NCI-H146 (cell line): ENCODE measurements around the gene CRKL.

Experiments
- DNase-seq: peaks from one replicate; lab custom pipeline; 2025; lab: John Stamatoyannopoulos, UW

CRKL gene

DNA sequence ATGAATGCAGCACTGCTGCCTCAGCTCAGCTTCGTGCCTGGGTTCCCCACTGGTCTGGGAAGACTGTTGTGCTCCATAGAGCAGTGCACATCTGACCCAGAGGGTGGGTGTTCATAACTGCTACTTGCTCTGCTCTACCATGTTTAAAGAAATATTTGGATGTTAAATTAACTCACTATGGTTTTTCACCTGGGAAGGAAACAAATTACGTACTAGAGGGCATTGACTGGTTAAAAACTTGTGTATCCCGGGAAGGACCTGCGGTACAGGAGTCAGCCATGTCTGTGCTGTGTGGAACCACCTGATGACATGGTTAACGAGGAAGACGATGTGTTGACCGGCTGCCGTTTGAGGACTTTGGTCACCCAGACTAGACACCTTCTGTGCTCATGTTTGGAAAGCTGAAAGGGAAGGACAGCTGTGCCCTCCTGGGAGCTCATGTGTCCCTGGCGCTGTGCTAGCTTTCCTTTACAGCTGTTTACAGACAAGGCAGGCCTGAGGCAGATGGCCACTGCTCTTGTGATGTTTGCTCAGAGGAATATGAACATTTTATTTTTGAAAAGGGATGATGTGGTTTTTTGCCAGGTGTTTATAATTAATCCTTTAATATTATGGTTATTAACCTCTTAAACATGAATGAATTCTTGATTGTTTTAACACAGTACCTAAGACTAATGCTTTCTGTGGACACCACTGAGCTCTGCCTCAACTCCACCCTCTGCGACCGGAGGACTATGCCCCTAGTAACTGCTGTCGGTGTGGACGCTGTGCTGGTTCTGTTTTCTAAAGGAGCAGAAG lies 35.5 kb downstream of the CRKL start:
- DNase-seq: peak; percentile 64

DNA sequence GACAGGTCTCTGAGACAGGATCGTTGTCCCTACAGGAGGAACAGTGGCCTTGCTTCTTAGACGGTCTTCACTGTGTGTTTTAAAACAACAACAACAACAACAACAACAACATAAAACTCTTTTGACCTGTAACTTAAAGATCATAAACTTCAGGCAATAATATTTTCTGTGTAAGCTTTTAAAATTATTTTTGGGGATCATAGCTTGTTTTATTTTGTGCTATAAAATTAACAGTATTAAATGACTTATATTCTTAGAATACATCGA lies 36.1 kb downstream of the CRKL start:
- no peak for DNase-seq

DNA sequence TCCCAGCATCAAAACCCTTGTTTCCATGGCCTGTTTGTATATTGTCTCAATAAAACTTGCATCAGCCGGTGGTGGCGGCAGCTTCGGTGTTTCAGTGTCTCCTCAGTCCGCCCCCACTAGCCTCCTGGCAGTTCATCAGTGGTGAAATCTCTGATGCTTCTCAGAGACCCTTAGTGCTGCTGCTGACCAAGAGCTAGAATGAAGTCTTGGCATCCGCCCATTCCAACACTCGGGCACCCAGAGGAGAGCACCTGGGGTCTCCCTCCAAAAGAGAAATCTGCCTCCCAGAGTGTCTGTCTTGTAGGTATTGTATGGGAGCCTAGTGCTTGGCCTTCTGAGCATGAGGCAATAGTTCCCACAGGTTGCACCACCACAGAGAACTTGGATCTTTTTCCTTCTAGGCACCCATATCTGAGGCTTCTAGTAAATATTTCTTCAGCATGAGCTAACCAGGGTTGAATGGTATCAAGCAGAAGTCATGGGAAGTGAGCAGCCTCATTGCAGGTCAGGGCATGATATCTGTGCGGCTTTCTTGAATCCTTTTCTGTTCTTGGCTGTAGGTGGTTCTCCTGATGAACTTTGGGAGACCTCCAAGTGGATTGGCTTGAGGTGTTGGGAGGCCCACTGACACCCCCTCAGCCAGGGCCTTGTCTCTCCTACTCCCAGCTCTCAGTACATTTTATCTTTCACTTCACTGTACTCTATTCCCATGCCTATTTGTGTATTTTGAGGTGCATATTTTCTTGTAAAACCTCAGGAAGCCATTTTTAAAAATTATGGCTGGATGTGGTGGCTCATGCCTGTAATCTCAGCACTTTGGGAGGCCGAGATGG lies 36.7 kb downstream of the CRKL start:
- no peak for DNase-seq

DNA sequence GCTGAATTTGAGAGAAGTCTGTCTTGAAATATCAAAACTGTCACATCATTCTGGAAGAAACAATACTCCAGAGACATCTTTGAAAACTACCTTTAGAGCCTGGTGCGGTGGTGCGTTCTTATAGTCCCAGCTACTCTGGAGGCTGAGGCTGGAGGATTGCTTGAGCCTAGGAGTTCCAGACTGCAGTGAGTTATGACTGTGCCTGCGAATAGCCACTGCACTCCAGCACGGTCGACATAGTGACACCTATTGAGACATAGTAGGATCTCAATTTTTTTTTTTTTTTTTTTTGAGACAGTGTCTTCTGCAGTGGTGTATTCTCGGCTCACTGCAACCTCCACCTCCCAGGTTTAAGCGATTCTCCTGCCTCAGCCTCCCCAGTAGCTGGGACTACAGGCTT lies 38.3 kb downstream of the CRKL start:
- DNase-seq: no peak

DNA sequence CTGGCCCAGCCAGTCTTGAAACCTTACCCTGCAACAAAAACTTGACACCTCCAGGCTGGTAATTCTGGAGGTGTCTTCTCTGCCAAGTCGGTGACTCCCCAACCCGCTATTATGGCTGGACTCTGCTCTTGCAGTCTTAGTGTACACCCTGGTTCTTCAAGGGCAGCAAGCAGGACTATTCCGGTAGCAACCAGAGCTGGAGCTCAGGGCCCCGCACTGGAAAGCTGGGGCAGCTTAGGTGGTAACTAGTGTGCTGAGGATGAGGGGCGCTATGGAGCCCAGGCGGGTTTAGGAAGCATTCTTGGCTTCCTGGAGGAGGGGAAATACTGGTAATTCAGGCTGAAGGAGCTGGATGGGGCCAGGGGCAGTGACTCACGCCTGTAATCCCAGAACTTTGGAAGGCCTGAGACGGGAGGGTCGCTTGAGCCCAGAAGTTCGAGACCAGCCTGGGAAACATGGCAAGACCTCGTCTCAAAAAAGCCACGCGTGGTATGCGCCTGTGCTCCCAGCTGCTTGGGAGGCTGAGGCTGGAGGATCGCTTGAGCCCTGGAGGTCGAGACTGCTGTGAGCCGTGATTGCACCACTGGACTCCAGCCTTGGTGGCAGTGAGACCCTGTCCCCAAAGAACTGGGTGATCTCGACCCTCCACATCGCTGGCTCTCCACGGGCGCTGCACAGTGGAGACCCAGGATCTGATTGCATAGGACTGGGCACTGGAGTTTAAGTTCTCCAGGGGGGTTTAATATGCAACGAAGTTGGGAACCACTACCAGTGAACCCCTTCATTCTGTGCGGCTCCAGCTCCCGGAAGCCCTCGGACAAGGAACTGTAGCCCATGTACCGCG lies 39.3 kb downstream of the CRKL start:
- DNase-seq: no peak

DNA sequence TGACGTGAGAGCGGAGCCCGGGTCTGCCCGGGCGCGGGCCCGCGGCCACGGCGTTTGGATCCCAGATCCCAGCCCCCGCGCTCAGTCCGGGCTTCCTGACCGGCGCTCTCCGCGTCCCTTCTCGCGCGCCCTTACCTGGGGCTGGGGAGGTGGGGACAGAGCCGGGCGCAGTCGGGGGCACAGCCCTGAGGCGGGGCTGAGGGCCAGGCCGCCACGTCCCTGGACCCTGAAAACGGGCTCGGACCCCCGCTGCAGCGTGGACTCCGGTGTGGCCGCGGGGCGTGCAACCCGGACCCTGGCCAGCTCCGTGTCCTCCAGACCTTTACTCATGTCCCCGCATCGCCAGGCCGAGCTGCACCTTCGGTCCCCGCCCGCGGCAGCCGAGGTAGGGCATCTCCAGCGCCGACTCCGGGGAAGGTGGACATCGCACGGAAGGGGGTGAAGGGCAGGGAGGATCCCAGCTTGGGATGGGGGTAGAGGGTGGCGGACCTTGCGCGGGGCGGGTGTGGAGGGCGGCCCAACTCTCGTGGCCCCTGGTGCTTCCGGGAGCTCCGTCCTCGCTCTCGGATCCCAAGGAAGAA lies 40.0 kb downstream of the CRKL start:
- DNase-seq: no peak

DNA sequence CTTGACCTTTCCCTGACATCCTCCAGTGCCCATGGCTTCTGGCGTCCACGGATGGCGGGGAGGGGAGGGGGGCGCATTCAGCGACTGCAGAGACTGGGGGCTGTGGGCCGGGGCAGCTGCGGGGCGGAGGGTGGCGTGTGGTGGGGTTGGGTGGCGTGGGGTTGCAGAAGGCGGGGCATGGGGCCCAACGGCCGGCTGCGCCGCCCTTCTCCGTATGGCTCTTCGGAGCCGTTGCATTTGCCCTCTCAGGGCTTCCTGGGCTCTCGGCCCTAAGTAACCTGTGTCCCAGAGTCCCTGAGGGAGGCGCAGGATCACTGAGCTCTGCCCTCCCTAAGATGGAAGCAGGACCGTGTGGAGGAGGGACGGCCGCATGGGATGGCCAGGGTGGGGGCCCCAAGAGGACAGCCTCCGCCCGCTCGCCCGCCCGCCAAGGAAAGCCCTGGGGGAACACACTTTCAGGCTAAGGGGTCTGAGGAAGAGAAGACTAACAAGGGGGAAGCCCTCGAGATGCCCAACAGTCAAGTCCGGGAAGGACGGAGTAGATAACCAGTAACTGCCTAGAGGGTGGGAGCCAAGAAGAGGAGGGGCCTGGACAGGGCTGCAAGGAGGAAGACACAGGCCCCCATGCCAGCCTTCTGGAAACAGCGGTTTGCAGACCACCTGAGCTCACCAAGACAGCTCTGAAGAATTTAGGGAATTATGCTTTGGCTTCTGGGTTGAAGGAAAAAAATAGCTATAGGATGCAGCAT lies 40.6 kb downstream of the CRKL start:
- DNase-seq: no peak

DNA sequence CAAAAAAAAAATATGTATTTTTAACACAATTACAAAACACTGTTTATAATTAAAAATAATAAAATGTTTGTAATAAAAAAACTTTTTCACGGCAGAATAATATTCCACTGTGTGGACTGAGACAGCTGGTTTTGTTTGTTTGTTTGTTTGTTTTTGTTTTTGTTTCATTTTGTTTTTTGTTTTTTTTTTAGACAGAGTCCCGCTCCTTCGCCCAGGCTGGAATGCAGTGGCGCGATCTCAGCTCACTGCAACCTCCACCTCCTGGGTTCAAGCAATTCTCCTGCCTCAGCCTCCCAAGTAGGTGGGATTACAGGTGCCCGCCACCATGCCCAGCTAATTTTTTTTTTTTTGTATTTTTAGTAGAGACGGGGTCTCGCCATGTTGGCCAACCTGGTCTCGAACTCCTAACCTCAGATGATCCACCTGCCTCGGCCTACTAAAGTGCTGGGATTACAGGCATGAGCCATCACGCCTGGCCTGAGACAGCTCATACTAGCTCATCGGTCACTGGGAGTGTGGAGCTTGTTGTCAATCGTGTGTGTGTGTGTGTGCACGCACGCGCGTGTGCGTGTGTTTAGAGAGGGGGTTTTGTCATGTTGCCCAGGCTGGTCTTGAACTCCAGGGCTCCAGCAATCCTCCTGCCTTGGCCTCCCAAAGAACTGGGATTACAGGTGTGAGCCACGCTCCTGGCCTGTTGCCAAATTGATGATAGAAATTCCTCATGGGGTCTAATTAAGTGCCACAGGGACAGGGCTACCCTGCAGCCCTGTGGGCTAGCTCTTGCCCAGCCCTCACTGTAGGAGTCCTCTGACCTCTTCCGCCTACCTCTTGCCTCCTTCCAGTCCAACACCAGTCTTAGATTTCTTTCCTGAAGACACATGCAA lies 42.6 kb downstream of the CRKL start:
- peak; percentile 5 for DNase-seq

DNA sequence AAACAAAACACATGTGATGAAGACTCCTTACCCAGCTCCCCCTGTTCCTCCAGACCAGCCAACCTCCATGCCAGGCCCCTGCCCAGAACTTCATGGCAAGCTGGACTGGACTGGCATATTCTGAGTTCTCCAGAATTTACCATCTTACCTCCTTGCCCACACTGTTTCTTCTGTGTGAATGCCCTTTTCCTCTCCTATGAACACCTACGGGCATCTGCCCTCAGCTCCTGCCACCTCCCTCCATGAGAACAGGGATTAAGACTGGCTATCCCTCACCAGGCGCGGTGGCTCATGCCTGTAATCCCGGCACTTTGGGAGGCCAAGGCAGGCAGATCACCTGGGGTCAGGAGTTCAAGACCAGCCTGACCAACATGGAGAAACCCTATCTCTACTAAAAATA lies 43.4 kb downstream of the CRKL start:
- DNase-seq: no peak

DNA sequence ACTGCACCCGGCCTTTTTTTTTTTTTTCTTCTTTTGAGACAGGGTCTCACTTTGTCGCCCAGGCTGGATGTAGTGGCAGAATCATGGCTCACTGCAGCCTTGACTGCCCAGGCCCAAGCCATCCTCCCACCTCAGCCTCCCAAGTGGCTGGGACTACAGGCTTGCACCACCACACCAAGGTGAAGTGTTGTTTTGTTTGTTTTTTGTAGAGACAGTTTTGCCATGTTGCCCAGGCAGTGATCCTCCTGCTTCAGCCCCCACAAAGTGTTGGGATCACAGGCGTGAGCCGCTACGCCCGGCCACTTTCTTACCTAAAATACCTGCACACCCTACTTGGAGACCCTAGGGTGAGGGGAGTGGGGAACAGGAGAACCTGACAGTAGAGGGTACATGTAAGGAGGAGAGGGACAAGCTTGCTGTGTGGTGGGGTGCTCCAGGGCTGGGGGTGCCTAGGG lies 45.3 kb downstream of the CRKL start:
- no peak for DNase-seq

DNA sequence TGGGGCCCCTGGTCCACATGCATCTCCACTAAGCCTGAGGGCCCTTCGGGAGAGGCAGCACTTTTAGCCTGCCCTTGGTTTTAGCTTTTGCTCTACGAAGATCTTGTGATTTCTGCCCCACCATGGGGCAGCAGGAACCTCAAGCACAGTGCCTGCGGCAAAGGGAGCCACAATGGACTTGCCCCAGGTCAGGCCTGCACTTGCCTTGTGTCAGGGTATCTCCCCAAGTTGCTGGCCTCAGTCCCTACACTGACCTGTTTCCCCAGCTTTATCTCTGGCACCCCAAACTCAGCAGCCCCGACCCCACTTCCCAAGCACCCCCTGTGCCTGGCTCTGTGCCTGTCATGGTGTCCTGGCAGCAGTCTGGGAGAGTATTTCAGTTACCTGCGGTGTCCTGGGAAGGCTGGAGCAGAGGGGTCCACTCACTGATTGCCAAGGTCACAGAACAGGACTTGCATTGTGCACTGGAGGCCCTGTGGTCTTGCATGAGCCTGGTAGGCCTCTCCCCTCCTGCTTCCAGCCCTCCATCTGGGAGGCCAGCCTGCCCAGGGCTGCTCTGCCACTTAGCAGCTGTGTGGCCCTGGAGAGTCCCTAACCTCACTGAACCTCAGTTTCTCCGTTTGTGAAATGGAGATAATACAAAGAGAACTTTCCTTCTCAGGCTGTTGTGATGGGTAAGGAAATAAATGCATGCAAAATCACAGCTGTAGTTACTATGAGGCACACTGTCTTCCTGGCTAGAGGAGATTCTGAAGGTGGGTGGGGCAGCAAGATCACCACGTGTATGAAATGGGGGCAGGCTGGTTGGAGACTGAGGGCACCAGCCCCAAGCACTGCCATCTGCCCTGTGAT lies 46.2 kb downstream of the CRKL start:
- DNase-seq: no peak

DNA sequence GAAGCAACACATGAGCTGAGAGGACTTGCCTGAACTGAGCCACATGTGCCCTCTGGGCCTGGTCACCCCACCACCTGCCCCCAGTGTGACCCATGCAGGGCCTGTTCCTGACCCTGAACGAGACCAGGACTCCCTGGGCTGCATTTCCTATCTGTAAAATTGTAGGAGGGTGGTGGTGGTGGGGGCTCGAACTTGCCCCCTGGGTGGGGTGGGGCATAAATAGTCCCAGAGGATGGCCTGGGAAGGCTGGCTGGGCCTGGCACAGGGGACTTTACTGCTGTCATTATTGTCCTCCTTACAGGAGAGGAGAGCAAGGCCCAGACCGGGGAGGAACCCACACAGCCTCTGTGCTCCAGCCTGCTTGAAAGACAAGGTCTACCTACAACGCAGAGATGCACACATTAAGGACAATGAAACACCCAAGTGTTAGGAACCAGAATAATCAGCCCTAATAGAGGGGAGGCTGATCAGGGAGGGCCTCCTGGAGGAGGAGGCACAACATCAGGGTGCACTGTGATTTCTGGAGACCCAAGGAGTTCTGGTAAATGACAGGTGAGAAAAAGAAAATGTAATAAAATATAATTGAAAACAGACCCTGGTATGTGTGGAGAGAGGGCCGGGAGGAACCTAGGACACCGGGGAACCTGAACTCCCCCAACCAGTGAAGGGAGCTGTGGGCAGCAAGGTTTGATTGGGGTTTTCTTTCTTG lies 47.0 kb downstream of the CRKL start:
- no peak for DNase-seq

DNA sequence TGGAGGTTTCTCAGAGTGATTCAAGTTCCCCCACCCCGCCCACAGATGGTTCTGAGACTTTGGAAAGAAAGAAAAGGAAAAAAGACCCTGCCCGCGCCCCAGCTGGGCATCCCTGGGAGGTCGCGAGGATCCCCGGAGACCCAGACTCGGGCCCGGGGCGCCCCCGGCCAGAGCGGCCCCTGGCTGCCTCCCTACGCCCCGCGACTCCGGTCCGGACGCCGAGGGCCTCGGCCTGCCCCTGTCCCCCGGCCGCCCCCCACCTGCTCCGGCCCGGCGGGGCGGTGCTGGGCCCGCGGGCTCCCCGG lies 47.5 kb downstream of the CRKL start:
- peak; percentile 2 for DNase-seq

DNA sequence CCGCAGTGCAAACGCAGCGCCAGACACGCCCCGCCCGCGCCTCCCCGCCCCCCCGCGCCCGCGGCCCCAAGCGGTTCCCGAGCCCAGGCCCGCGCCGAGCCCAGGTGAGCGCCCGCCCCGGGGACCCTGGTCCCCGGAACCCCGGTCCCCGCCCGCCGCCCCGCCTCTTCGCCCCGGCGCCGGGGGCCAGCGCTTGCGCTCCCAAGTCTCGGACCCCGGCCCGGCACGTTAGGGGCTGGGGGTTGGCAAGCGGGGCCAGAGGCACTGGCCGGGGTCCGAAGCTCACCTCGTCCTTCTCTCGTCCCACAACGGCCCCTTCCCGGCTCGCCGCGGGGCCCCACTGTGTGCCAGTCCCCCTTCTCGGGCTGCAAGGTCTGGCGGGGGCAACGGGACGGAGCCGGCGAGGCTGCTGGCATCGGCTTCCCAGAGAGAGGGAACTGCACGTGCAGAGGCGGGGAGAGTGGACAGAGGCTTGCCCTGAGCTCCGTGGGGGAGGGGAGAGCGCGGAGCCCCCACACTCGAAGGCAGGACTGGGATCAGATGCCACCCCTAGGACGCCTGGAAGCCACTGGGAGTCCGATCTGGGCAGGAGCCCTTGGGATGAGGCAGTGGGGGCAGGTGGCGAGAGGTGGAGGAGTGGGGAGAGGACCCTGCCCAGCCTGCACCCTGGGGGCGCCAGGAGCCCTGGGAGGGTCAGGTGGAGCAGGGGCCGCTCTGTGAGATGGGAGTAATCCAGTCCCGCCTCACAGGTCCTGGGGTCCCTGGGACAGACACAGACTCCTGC lies 48.1 kb downstream of the CRKL start:
- DNase-seq: no peak

DNA sequence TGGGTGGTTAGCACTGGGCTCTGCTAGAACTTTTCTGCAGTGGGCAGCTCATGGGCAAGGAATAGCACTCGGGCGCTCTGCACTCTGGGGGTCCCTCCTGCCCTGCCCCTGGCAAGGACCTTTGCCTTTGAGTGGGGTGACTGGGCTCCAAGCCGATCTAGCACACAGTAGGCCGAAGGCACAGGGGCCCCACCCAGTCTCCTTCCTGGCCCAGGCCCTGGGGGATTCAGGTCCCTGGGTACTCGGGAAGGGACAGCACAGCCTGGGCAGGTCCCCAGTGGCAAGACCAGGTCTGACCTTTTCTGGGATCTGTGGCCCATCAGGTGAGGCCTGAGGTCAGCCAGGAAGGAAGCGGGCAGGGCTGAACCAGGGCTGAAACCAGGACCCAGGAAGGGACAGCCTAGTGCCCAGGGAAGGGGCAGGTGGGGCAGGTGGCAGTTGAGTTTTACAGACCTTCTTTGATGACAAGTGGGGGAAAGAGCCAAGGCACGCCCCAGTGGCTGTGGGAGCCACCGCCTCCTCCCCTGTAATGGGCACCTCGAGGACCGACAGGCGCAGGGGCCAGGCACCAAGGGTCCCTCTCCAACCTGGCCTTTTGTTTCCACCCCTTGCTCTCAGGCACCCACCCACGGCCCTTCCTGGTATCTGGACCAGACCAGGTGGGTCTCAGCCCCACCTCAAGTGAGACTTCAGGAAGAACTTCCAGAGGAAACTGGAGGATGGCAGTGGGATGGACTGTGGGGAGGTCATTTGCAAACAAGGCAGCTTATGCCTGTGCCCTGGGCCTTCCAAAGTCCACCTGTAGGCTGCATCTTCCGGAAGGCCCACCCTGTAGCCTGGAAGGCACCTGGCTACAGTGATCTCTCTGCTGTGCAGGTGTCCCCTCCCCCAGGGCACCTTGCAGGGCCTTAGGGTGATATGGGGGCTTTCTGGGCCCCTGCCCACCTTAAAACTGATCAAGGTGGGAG lies 49.0 kb downstream of the CRKL start:
- DNase-seq: no peak

DNA sequence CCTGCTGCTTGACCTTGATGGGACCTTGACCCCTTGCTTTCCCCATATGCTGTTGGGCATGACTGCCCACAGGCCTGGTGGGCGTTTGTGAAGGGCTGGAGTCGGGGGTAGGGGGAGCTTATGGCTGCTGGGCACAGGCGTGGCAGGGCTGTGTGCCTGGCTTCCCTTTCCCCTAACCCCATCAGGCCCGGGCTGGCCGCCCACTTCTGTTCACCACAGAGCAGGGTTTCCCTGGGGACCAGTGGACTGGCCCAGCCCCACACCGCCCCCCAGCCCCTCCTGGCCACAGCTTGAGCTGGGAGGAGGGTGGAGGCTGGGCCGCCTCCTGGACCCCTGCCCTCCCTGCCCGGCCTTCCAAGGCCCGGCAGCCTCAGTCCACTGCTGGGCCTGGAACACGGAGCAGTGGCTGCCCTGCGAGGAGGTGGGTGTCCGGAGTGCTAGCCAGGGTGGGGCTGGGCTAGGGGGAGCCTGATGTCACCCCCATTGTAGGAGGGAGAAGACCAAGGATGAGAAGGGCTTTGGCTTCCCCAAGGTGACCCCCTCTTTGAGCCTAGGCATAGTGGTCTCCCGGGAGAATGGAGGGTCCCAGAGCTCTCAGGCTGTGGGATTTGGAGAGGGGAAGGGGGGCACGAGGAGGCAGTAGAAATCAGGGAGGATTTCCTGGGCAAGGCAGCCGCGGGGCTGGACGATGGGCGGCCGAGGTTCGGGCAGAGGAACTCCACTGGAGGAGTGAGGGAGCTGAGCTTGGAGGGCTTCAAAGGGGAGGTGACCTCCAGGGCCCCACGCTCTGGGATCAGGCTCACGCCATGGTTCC lies 49.9 kb downstream of the CRKL start, which contains the start of gene AIFM3:
AIFM3 (plus strand) TSS at position 373 of the 814 bp plus-strand sequence. CDS start 690 bp downstream, outside the sequence.
- DNase-seq: no peak
